Activated CD8-positive, alpha-beta T cell treated with anti-CD3 and anti-CD28 coated beads for 36 hours (primary cell): ENCODE measurements around the gene SEMA3D. TPM values are rescaled to one million over a fixed set of nuclear protein-coding genes. Genes with fewer than 3 reads are reported as not detected.

Source experiments
- ATAC-seq: fragments of 200-7000 bp; cut with Tn5 transposase; one replicate; pipeline ENCODE4 v1.10.0; 2021; ENCODE audit warnings: mild to moderate bottlenecking, moderate library complexity
- CTCF ChIA-PET: fragments of 350-600 bp; sonication (Branson Sonifier 250); formaldehyde crosslinking; loops from one replicate; lab custom pipeline; 2021; ENCODE audit warnings: antibody characterized with exemption; lab: Charles Lee
- POLR2A ChIA-PET: fragments of 350-600 bp; sonication (Branson Sonifier 250); formaldehyde crosslinking; loops from one replicate; lab custom pipeline; 2021; ENCODE audit warnings: antibody characterized with exemption; lab: Charles Lee
- DNase-seq: peaks from one replicate; pipeline ENCODE4 v3.0.0-alpha.2; 2020
- H3K27ac Mint-ChIP-seq: one replicate; pipeline ENCODE4 v1.8.0; 2021; ENCODE audit warnings: mild to moderate bottlenecking, mixed read lengths
- H3K27me3 Mint-ChIP-seq: one replicate; pipeline ENCODE4 v1.8.0; 2021; ENCODE audit warnings: mixed read lengths
- H3K36me3 Mint-ChIP-seq: one replicate; pipeline ENCODE4 v1.8.0; 2021; ENCODE audit warnings: low read depth, mixed read lengths
- H3K4me1 Mint-ChIP-seq: one replicate; pipeline ENCODE4 v1.8.0; 2021; ENCODE audit warnings: low read depth, mixed read lengths
- H3K4me3 Mint-ChIP-seq: one replicate; pipeline ENCODE4 v1.8.0; 2021; ENCODE audit warnings: mild to moderate bottlenecking, moderate library complexity, mixed read lengths
- H3K9me3 Mint-ChIP-seq: one replicate; pipeline ENCODE4 v1.8.0; 2021; ENCODE audit warnings: mixed read lengths
- CTCF ChIP-seq: fragments of 200-600 bp; IDR thresholded peaks from one replicate; pipeline ENCODE4 v1.8.0; 2022; ENCODE audit warnings: antibody characterized with exemption, mild to moderate bottlenecking
- intact Hi-C: fragments of 100-400 bp; cut with micrococcal nuclease; formaldehyde crosslinking; loops from one replicate; pipeline ENCODE4 v1.10.0; 2022
- total RNA-seq, 2 experiments: library from RNA; stranded (reverse); gene quantifications; one replicate each; pipeline ENCODE4 v1.2.3, GENCODE V29; 2021

The SEMA3D gene
- total RNA-seq, 2 experiments from 2014 or later = not detected

GRCh38 chr7:85191383-85191782, 4.5 kb upstream of the SEMA3D start:
- CTCF ChIA-PET = no interaction called here
- intact Hi-C loops = no loop called here

GRCh38 chr7:85186083-85186520, 754 bp downstream of the SEMA3D start:
- POLR2A ChIA-PET = no interaction called here
- Mint-ChIP-seq H3K27me3 (peaks cover 21% of the 10 kb centered on the region), H3K4me1 (no peaks in the 10 kb centered on the region), H3K36me3 (no peaks in the 10 kb centered on the region), H3K27ac (no peak overlapping the region), H3K9me3 (no peaks in the 10 kb centered on the region), H3K4me3 (no peak overlapping the region)
- DNase-seq = no peak
- ATAC-seq = no peak
- intact Hi-C loops = no loop called here
- TF ChIP-seq CTCF = no peak
- CTCF ChIA-PET = no interaction called here

More at GRCh38 chr7:85191383-85191782, 4.5 kb upstream of the SEMA3D start:
- Mint-ChIP-seq H3K4me1 (no peaks in the 10 kb centered on the region), H3K27ac (no peak overlapping the region), H3K36me3 (no peaks in the 10 kb centered on the region), H3K4me3 (no peak overlapping the region), H3K27me3 (peaks cover 11% of the 10 kb centered on the region), H3K9me3 (no peaks in the 10 kb centered on the region)
- DNase-seq (no peak), ATAC-seq (no peak)
- POLR2A ChIA-PET = no interaction called here
- TF ChIP-seq CTCF = no peak

- no peak overlapping the region for H3K27ac Mint-ChIP-seq
- peaks cover 3% of the 10 kb centered on the region for H3K9me3 Mint-ChIP-seq
- H3K27me3 Mint-ChIP-seq = peaks cover 21% of the 10 kb centered on the region
- ChIA-PET POLR2A (no interaction called here), CTCF (no interaction called here)
- no peaks in the 10 kb centered on the region for H3K4me1 Mint-ChIP-seq
- no peaks in the 10 kb centered on the region for H3K36me3 Mint-ChIP-seq
- ATAC-seq = no peak
- no peak overlapping the region for H3K4me3 Mint-ChIP-seq
- DNase-seq = no peak
- intact Hi-C loops = no loop called here
- no peak for TF ChIP-seq CTCF
Observed at GRCh38 chr7:85185424-85186082, 1.3 kb downstream of the SEMA3D start.

GRCh38 chr7:85184599-85185423, 2.0 kb downstream of the SEMA3D start:
- Mint-ChIP-seq H3K27ac (no peak overlapping the region), H3K4me1 (no peaks in the 10 kb centered on the region), H3K36me3 (no peaks in the 10 kb centered on the region), H3K27me3 (peaks cover 21% of the 10 kb centered on the region), H3K9me3 (peaks cover 6% of the 10 kb centered on the region), H3K4me3 (no peak overlapping the region)
- CTCF ChIA-PET = no interaction called here
- TF ChIP-seq CTCF = no peak
- POLR2A ChIA-PET = no interaction called here
- DNase-seq = no peak
- no peak for ATAC-seq
- intact Hi-C loops = no loop called here

- Mint-ChIP-seq H3K36me3 (no peaks in the 10 kb centered on the region), H3K27ac (no peak overlapping the region), H3K27me3 (peaks cover 20% of the 10 kb centered on the region), H3K9me3 (peaks cover 7% of the 10 kb centered on the region), H3K4me3 (no peak overlapping the region), H3K4me1 (no peaks in the 10 kb centered on the region)
- ChIA-PET CTCF (no interaction called here), POLR2A (no interaction called here)
- no peak for TF ChIP-seq CTCF
- ATAC-seq = no peak
- DNase-seq = no peak
- intact Hi-C loops = no loop called here
Observed at GRCh38 chr7:85183296-85183695, 3.6 kb downstream of the SEMA3D start.
